Tibial nerve (tissue), 4 donors: ENCODE results near the gene ROMO1. TPM values are rescaled to one million over a fixed set of nuclear protein-coding genes. Genes with fewer than 3 reads are reported as not detected.
"Not testable (repeated sequence)": the region's sequence is repeated elsewhere in the genome, so short reads cannot be mapped to it uniquely, and the experiment has no call there.

Source experiments
- DNase-seq, 2 donors: peaks; one replicate each; pipeline ENCODE4 v3.0.0-alpha.2; 2019; ENCODE audit warnings: low spot score in 2 of 2
- H3K27ac ChIP-seq, 4 donors: fragments of 200-600 bp; sonication (generic) in 3 of 4; one replicate each; pipeline ENCODE4 v1.5.1; 2017 to 2019; ENCODE audit warnings: mild to moderate bottlenecking in 1 of 4
- H3K27me3 ChIP-seq, 2 donors: fragments of 200-600 bp; sonication (generic) in 1 of 2; one replicate each; pipeline versions ENCODE4 v1.5.1 to v1.6.0; 2017 to 2019
- H3K36me3 ChIP-seq, 3 donors: fragments of 200-600 bp; sonication (generic); one replicate each; pipeline ENCODE4 v1.5.1; 2018 to 2019
- H3K4me1 ChIP-seq, 4 donors: fragments of 200-600 bp; sonication (generic) in 3 of 4; one replicate each; pipeline ENCODE4 v1.5.1; 2017 to 2019
- H3K4me3 ChIP-seq, 4 donors: fragments of 200-600 bp; sonication (generic) in 3 of 4; one replicate each; pipeline ENCODE4 v1.5.1; 2017 to 2019; ENCODE audit warnings: mild to moderate bottlenecking in 1 of 4, moderate library complexity in 1 of 4
- H3K9me3 ChIP-seq, 4 donors: fragments of 200-600 bp; sonication (generic) in 3 of 4; one replicate each; pipeline ENCODE4 v1.5.1; 2017 to 2019
- EP300 ChIP-seq, 2 donors: sonication (generic); formaldehyde crosslinking; IDR thresholded peaks; one replicate each; pipeline ENCODE4 v1.6.1; 2017; ENCODE audit warnings: antibody characterized with exemption in 2 of 2, mild to moderate bottlenecking in 1 of 2
- POLR2A ChIP-seq, 2 donors: fragments of 450-650 bp; IDR thresholded peaks; one replicate each; pipeline ENCODE4 v1.6.1; 2017; ENCODE audit warnings: antibody characterized with exemption in 2 of 2, mild to moderate bottlenecking in 2 of 2, moderate library complexity in 2 of 2
- WGBS, 2 donors: methylation state at CpG; one replicate each; pipeline ENCODE4 v1.1.5; 2018; 5-methylcytosine and 5-hydroxymethylcytosine counted together
- total RNA-seq, 4 donors: library from RNA; depleted of rRNA; stranded (reverse); fragments of >200 nt; gene quantifications; one replicate each; pipeline ENCODE4 v1.1.0, GENCODE V29; 2016
- TF ChIP-seq, protein P1 (sequence below), 5 experiments: fragments of 200-600 bp in 3 of 5; fragments of 450-650 bp in 2 of 5; sonication (generic) in 3 of 5; IDR thresholded peaks; one replicate each; pipeline ENCODE4 v1.5.1; 2016 to 2019; ENCODE audit warnings: antibody characterized with exemption in 5 of 5, mild to moderate bottlenecking in 3 of 5, moderate library complexity in 2 of 5

ROMO1 gene
- total RNA-seq, 4 donors from 2014 or later = 237 to 447 (median 320) TPM

DNA sequence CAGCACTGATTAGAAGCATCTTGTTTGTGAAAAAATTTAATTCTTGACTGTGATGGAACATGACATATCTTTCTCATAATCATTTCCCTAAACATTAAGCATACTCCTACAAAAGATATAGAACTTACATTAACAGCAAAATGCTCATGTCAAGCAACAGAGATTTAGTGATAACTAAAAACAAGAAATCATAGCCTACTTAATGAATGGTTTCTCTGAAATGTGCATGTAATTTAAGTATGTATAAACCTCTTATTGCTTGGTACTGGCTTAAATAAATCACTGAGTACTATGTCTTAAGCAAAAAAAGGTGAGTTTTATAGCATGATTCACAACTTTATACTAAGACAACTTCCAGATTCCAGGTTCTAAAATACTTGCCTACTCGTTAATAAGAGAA is 9.3 kb downstream of the ROMO1 start:
- H3K27me3 ChIP-seq = no peaks in the 10 kb centered on the region
- peaks cover 0 to 49% (median 8%) of the 10 kb centered on the region in 4 donors for H3K4me1 ChIP-seq
- no peak for TF ChIP-seq POLR2A (IDR thresholded peaks at IDR 0.05)
- TF ChIP-seq, protein P1, sequence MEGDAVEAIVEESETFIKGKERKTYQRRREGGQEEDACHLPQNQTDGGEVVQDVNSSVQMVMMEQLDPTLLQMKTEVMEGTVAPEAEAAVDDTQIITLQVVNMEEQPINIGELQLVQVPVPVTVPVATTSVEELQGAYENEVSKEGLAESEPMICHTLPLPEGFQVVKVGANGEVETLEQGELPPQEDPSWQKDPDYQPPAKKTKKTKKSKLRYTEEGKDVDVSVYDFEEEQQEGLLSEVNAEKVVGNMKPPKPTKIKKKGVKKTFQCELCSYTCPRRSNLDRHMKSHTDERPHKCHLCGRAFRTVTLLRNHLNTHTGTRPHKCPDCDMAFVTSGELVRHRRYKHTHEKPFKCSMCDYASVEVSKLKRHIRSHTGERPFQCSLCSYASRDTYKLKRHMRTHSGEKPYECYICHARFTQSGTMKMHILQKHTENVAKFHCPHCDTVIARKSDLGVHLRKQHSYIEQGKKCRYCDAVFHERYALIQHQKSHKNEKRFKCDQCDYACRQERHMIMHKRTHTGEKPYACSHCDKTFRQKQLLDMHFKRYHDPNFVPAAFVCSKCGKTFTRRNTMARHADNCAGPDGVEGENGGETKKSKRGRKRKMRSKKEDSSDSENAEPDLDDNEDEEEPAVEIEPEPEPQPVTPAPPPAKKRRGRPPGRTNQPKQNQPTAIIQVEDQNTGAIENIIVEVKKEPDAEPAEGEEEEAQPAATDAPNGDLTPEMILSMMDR (IDR thresholded peaks at IDR 0.05) = no peak
- no peak for TF ChIP-seq EP300 (IDR thresholded peaks at IDR 0.05)
- H3K4me3 ChIP-seq = no peak overlapping the region
- no peak overlapping the region for H3K27ac ChIP-seq
- no peaks in the 10 kb centered on the region for H3K9me3 ChIP-seq
- DNase-seq = no peak
- 43 to 58% methylated on average over 1 of the region's 1 CpG for WGBS, 2 donors
- peaks cover 0 to 99% (median 16%) of the 10 kb centered on the region in 3 donors for H3K36me3 ChIP-seq

DNA sequence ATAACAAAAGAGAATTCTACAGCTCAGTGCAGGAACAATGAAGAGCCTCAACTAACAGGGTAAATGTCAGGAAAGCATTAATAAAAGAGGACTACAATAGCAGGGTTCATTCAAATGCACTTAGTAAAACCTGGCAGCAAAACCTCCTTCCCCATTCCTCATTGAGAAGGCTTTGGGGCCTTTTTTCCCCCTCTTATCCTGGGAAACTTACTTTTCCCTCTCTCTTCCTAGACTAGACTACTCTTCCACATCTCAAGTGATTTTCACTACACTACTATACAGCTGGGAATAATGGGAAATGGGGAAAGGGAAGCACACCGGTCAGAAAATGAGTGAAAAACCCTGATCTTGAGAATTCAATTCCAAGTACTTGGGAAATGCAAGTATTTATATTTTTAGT is 10.1 kb downstream of the ROMO1 start:
- 69 to 78% methylated on average over 1 of the region's 1 CpG for WGBS, 2 donors
- Histone ChIP-seq H3K4me3 (no peak overlapping the region), H3K27ac (peak overlapping the region in 1 of 4 donors; percentile 19), H3K27me3 (no peaks in the 10 kb centered on the region), H3K36me3 (peaks cover 0 to 99% (median 16%) of the 10 kb centered on the region in 3 donors), H3K4me1 (peaks cover 0 to 51% (median 9%) of the 10 kb centered on the region in 4 donors), H3K9me3 (no peaks in the 10 kb centered on the region)
- DNase-seq = no peak
- TF ChIP-seq, protein P1 (IDR thresholded peaks at IDR 0.05) = no peak
- no peak for TF ChIP-seq POLR2A (IDR thresholded peaks at IDR 0.05)
- no peak for TF ChIP-seq EP300 (IDR thresholded peaks at IDR 0.05)

DNA sequence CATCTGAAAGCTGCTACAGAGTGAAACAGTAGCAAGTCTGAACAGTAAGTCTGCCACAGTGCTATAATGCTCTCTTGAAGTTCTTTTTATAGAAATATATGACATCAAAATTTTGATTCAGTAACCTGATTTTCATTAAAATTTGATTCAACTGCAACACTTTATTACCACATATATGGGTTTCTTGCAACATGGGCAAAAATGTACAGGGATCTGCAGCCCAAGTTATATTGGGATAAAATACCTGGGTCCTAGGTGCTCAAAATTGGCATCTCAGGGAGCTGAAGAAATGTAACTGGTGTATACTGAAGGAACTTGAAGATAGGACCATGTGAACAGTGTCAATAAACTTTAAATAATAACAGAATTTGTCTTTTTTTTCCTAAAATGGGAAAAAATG is 10.8 kb downstream of the ROMO1 start:
- TF ChIP-seq, protein P1 (IDR thresholded peaks at IDR 0.05) = no peak
- no peak for TF ChIP-seq EP300 (IDR thresholded peaks at IDR 0.05)
- TF ChIP-seq POLR2A (IDR thresholded peaks at IDR 0.05) = no peak
- Histone ChIP-seq H3K27ac (no peak overlapping the region), H3K9me3 (no peaks in the 10 kb centered on the region), H3K4me1 (peaks cover 0 to 55% (median 10%) of the 10 kb centered on the region in 4 donors), H3K27me3 (no peaks in the 10 kb centered on the region), H3K4me3 (no peak overlapping the region), H3K36me3 (peaks cover 0 to 99% (median 16%) of the 10 kb centered on the region in 3 donors)
- DNase-seq = no peak

DNA sequence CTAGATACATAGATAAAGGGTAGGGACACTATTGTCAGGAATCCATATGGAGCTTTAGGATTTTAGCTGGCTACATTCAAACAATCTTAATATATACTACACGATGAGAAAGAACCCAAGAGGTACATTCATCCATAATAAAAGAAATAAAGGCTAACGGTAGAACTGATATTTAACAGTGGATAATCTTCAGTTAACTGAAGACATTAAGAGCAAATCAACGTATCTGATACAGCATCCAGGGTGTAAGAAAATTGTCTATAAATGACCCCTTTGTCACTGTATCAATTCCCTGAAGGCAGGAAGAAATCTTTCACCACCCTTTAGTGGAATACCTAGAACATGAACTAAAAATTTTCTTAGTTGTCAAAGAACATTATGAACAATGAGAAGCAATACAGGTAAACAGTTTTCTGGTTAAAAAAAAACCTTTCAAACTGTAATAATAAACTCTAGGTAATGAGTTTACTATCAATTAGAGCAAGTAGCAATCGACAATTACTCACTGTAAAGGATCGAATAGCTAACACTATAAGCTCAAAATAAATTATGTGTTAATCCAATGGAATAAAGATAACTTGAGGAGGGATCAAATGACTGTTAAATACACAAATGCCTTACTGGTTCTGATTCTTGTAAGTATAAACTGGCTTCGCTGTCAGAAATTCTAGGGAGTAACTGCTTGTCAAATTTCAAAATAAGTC is 11.8 kb downstream of the ROMO1 start:
- TF ChIP-seq, protein P1 (IDR thresholded peaks at IDR 0.05) = no peak
- TF ChIP-seq EP300 (IDR thresholded peaks at IDR 0.05) = no peak
- TF ChIP-seq POLR2A (IDR thresholded peaks at IDR 0.05) = no peak
- Histone ChIP-seq H3K36me3 (peaks cover 0 to 99% (median 14%) of the 10 kb centered on the region in 3 donors), H3K27me3 (no peaks in the 10 kb centered on the region), H3K27ac (no peak overlapping the region), H3K4me3 (no peak overlapping the region), H3K9me3 (no peaks in the 10 kb centered on the region), H3K4me1 (peaks cover 0 to 52% (median 10%) of the 10 kb centered on the region in 4 donors)
- 65 to 67% methylated on average over 6 of the region's 6 CpGs for WGBS, 2 donors
- DNase-seq = no peak

DNA sequence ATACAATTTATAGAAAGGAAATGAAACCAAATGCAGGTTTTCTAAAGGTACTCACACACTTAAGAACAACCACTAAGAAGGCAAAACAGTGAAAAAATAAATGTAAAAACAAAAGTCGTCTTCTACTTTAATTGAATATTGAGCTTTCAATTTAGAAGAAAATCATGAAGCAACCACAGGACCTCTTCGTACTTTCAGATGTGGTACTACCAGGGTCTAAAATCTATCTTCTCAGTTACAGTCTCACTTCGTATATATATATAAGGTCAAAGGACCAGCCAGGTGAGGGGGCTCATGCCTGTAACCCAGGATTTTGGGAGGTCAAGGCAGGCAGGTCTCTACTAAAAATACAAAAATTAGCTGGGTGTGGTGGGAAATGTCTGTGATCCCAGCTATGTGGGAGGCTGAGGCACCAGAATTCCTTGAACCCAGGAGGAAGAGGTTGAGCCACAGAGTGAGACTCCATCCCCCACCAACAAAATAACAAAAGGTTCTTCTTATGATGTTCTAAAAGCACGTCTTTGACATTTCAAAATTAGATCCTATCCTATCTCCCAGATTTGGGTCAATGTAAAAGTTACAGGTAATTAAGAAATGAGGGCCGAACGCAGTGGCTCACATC is 12.5 kb downstream of the ROMO1 start:
- DNase-seq = no peak
- Histone ChIP-seq H3K36me3 (peaks cover 0 to 99% (median 18%) of the 10 kb centered on the region in 3 donors), H3K9me3 (no peaks in the 10 kb centered on the region), H3K4me3 (no peak overlapping the region), H3K27me3 (no peaks in the 10 kb centered on the region), H3K4me1 (peaks cover 0 to 52% (median 10%) of the 10 kb centered on the region in 4 donors), H3K27ac (peak overlapping the region in 2 of 4 donors; percentile 12 to 39)
- no peak for TF ChIP-seq EP300 (IDR thresholded peaks at IDR 0.05)
- no peak for TF ChIP-seq POLR2A (IDR thresholded peaks at IDR 0.05)
- TF ChIP-seq, protein P1 (IDR thresholded peaks at IDR 0.05) = no peak
- WGBS, 2 donors = 75 to 79% methylated on average over 6 of the region's 6 CpGs

DNA sequence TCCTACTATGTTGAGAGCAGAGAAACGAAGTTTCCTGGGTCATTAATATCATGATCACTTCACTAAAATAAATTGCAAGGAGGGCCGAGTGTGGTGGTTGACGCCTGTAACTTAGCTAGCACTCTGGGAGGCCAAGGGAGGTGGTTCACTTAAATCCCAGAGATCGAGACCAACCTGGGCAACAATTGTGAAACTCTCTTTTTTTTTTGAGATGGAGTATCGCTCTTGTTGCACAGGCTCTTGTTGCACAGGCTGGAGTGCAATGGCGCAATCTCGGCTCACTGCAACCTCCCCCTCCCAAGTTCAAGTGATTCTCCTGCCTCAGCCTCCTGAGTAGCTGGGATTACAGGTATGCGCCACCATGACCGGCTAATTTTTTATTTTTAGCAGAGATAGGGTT is 13.9 kb downstream of the ROMO1 start:
- H3K27me3 ChIP-seq, H3K27ac ChIP-seq, H3K4me3 ChIP-seq, H3K9me3 ChIP-seq, DNase-seq: not testable (repeated sequence)
- 89% methylated on average over 9 of the region's 9 CpGs for WGBS, 2 donors
- Histone ChIP-seq H3K4me1 (peaks cover 0 to 54% (median 10%) of the 10 kb centered on the region in 4 donors), H3K36me3 (peaks cover 0 to 99% (median 18%) of the 10 kb centered on the region in 3 donors)
